Natural killer cell treated with Interleukin-12 subunit alpha and Interleukin-12 subunit beta and Interleukin-15 and Interleukin-18, amount 100 ng/mL, for 72 hours (primary cell): ENCODE data around the gene CCDC9B. TPM values are rescaled to one million over a fixed set of nuclear protein-coding genes. Genes with fewer than 3 reads are reported as not detected.

ENCODE experiments used
- ATAC-seq, 2 donors: fragments of 150-1000 bp; cut with Tn5 transposase in 1 of 2; sonication (Bioruptor Pico), chemical (Tn5 transposase) in 1 of 2; 2 replicates each; pipeline ENCODE4 v1.10.0; 2021
- DNase-seq: peaks from one replicate; pipeline ENCODE4 v3.0.0; 2022; ENCODE audit warnings: low spot score
- H3K27ac Mint-ChIP-seq, 2 donors: 1 replicate in 1 of 2; 2 replicates in 1 of 2; pipeline ENCODE4 v1.8.0; 2022; ENCODE audit warnings: mixed read lengths in 2 of 2, mild to moderate bottlenecking in 1 of 2, moderate library complexity in 1 of 2
- H3K27me3 Mint-ChIP-seq, 2 donors: 1 replicate in 1 of 2; 2 replicates in 1 of 2; pipeline ENCODE4 v1.8.0; 2022; ENCODE audit warnings: mixed read lengths in 2 of 2
- H3K36me3 Mint-ChIP-seq: one replicate; pipeline ENCODE4 v1.8.0; 2022; ENCODE audit warnings: mixed read lengths
- H3K4me1 Mint-ChIP-seq, 2 donors: 1 replicate in 1 of 2; 2 replicates in 1 of 2; pipeline ENCODE4 v1.8.0; 2022; ENCODE audit warnings: low read depth in 2 of 2, mixed read lengths in 2 of 2, mild to moderate bottlenecking in 1 of 2
- H3K4me3 Mint-ChIP-seq: one replicate; pipeline ENCODE4 v1.8.0; 2022; ENCODE audit warnings: mixed read lengths
- H3K9me3 Mint-ChIP-seq: 2 replicates; pipeline ENCODE4 v1.8.0; 2022; ENCODE audit warnings: mixed read lengths
- total RNA-seq, 2 donors: library from RNA; stranded (reverse); gene quantifications; one replicate each; pipeline ENCODE4 v1.2.3, GENCODE V29; 2022

The CCDC9B gene
- total RNA-seq, 2 donors from 2014 or later: 0.29 to 0.47 TPM

- no peak overlapping the region for H3K4me3 Mint-ChIP-seq
- no peaks in the 10 kb centered on the region for H3K27me3 Mint-ChIP-seq
- no peaks in the 10 kb centered on the region for H3K9me3 Mint-ChIP-seq
- peaks cover 14% of the 10 kb centered on the region for H3K36me3 Mint-ChIP-seq
- no peak overlapping the region for H3K27ac Mint-ChIP-seq
- ATAC-seq: no peak
- peaks cover 0 to 3% of the 10 kb centered on the region in 2 donors for H3K4me1 Mint-ChIP-seq
- no peak for DNase-seq
These were observed 42.4 kb downstream of the CCDC9B start for GRCh38 chr15:40298216-40298935.

DNA sequence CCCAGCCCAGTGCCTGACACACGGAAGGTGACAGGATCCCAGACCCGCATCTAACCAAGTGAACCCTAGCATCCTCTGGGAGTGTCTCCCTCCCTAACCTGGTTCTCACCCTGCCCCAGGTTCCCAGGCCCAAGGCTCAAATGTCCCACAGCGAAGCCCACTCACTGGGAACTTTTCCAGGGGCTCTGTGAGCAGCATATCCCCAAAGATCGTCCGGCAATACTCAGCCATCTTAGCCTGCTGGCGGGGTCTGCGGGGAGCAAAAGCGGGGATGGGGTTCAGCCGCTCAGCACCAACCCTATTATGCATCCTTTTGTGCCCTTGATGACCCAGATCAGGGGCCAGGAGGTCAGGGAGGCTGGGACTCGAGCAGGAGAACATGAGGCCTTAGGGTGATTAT is 43.4 kb downstream of the CCDC9B start:
- H3K36me3 Mint-ChIP-seq: peaks cover 14% of the 10 kb centered on the region
- H3K4me1 Mint-ChIP-seq: peaks cover 0 to 2% of the 10 kb centered on the region in 2 donors
- ATAC-seq (no peak), DNase-seq (no peak)
- H3K9me3 Mint-ChIP-seq: no peaks in the 10 kb centered on the region
- no peaks in the 10 kb centered on the region for H3K27me3 Mint-ChIP-seq
- H3K4me3 Mint-ChIP-seq: no peak overlapping the region
- no peak overlapping the region for H3K27ac Mint-ChIP-seq

- DNase-seq (no peak), ATAC-seq (no peak)
- no peaks in the 10 kb centered on the region for H3K9me3 Mint-ChIP-seq
- H3K4me1 Mint-ChIP-seq: peaks cover 0 to 2% of the 10 kb centered on the region in 2 donors
- no peaks in the 10 kb centered on the region for H3K27me3 Mint-ChIP-seq
- no peak overlapping the region for H3K4me3 Mint-ChIP-seq
- H3K27ac Mint-ChIP-seq: no peak overlapping the region
- H3K36me3 Mint-ChIP-seq: peaks cover 14% of the 10 kb centered on the region
These were observed 44.0 kb downstream of the CCDC9B start for GRCh38 chr15:40296561-40297230.

DNA sequence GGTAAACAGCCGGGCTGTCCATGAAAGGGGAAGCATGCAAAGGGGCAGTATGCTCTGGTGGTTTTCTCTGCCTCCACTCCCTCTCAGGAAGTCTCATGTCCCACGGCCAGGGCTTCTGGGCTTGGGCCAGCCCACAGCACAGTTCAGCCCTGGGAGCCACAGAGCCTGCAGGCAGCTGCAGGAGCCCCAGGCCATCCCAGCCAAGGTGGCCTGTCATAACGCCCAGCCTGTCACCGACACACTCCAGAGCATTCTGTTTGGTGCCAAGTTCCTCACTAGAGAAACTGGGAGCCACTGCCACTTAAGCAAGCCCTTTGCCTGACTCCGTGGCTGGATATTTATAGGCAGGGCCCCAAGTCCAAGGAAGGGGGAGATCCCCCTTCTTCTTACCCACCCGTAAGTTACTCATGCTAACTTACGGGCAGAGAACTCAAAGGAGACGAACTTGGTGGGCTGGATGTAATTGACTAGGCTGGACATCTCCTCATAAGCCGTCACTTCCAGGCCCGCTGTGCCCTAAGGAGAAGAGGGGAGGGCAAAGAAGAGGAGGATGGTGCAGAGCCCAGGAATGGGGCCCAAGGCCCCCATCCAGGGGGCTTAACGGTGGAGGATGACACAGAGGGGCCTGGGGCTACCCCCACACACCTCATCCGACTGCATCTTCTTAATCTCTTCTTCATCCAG is 44.7 kb downstream of the CCDC9B start:
- DNase-seq: no peak
- H3K36me3 Mint-ChIP-seq: peaks cover 14% of the 10 kb centered on the region

GRCh38 chr15:40295297-40295696 is 45.4 kb downstream of the CCDC9B start:
- Mint-ChIP-seq H3K36me3 (peaks cover 8% of the 10 kb centered on the region), H3K4me1 (peaks cover 0 to 2% of the 10 kb centered on the region in 2 donors), H3K27me3 (no peaks in the 10 kb centered on the region), H3K27ac (no peak overlapping the region), H3K9me3 (no peaks in the 10 kb centered on the region), H3K4me3 (no peak overlapping the region)
- DNase-seq: no peak
- no peak for ATAC-seq

More for the DNA sequence above, 44.7 kb downstream of the CCDC9B start:
- Mint-ChIP-seq H3K4me1 (peaks cover 0 to 2% of the 10 kb centered on the region in 2 donors), H3K27me3 (no peaks in the 10 kb centered on the region), H3K4me3 (no peak overlapping the region), H3K9me3 (no peaks in the 10 kb centered on the region), H3K27ac (no peak overlapping the region)
- ATAC-seq: no peak

GRCh38 chr15:40293905-40294895 is 46.5 kb downstream of the CCDC9B start:
- ATAC-seq: no peak
- peaks cover 0 to 6% of the 10 kb centered on the region in 2 donors for H3K4me1 Mint-ChIP-seq
- no peak overlapping the region for H3K4me3 Mint-ChIP-seq
- no peak overlapping the region for H3K27ac Mint-ChIP-seq
- peaks cover 2% of the 10 kb centered on the region for H3K36me3 Mint-ChIP-seq
- no peaks in the 10 kb centered on the region for H3K27me3 Mint-ChIP-seq
- no peak for DNase-seq
- H3K9me3 Mint-ChIP-seq: no peaks in the 10 kb centered on the region

DNA sequence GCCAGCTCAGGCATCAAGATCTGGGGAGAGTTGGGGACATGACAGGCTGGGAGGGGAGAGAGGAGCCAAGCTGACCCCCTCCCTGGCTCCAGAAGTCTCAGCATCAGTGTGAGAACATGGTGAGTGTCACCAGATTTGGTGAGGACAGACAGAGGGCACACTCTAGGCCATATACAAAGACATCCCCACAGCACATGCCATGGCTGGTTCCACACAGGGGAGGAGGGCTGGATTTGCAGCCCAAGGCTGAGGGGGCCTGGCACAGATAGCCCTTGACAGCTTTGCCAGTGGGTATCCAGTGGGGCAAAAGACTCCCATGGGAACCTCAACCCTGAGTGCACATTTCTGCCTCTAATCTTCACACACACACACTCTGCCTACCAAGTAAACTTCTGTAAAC is 47.7 kb downstream of the CCDC9B start:
- ATAC-seq (no peak), DNase-seq (no peak)
- H3K4me1 Mint-ChIP-seq: peaks cover 0 to 6% of the 10 kb centered on the region in 2 donors
- no peak overlapping the region for H3K4me3 Mint-ChIP-seq
- H3K27ac Mint-ChIP-seq: peak overlapping the region in 1 of 2 donors; percentile 41
- no peaks in the 10 kb centered on the region for H3K36me3 Mint-ChIP-seq
- no peaks in the 10 kb centered on the region for H3K27me3 Mint-ChIP-seq
- H3K9me3 Mint-ChIP-seq: no peaks in the 10 kb centered on the region

DNA sequence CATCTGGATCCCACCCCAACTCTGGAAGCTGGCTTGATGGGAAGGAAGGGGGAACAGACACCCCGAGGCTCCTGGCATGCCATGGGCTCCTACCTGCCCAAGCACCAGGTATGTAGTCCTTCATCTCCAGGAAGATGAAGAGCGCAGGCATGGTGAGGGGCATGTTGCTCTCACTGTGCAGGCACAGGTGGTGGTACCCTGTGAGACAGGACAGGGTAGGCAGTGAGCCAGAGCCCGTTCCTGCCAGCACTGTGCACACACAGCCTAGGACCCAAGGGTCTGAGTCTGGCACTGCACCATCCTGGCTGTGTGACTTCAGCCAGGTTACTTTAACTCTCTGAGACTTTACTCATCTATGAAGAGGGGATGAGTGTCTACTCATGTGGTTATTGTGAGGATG is 48.5 kb downstream of the CCDC9B start:
- Mint-ChIP-seq H3K27me3 (no peaks in the 10 kb centered on the region), H3K4me3 (no peak overlapping the region), H3K36me3 (no peaks in the 10 kb centered on the region), H3K9me3 (no peaks in the 10 kb centered on the region), H3K4me1 (peaks cover 0 to 6% of the 10 kb centered on the region in 2 donors), H3K27ac (no peak overlapping the region)
- ATAC-seq (no peak), DNase-seq (no peak)

DNA sequence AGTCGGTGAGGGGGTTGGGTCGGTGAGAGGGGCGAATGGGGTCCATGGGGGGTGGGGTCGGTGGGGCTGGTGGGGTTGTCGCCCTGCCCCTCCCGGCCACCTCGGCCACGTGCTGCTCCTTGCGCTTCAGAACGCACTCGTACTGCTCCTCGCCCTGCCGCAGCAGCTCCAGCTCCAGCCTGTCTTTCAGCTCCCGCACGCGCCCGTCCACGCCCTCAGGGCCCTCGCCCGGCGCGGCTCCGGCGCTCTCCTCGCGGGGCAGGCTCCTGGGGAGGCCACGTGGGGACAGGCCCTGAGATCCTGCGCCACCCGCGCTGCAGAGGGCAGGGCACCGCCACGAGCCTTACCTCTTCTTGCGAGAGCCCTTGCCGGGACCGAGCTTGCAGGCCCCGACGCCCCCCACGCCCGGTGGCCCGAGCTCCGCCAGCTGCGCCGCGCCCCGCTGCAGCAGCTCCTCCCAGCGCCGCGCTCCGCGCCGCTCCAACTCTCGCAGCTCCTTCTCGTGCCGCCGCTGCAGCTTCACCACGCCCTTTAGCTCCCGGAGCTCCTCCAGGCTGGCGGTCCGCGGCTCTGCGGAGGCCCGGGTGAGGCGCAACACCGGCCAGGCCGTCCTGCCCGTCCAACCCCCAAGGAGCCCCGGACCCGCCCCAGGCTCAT is 49.7 kb downstream of the CCDC9B start:
- H3K4me3 Mint-ChIP-seq: no peak overlapping the region
- no peak overlapping the region for H3K27ac Mint-ChIP-seq
- H3K4me1 Mint-ChIP-seq: peaks cover 0 to 4% of the 10 kb centered on the region in 2 donors
- H3K9me3 Mint-ChIP-seq: no peaks in the 10 kb centered on the region
- no peaks in the 10 kb centered on the region for H3K27me3 Mint-ChIP-seq
- no peak for DNase-seq
- no peak for ATAC-seq
- no peaks in the 10 kb centered on the region for H3K36me3 Mint-ChIP-seq

GRCh38 chr15:40290545-40290917 is 50.2 kb downstream of the CCDC9B start:
- DNase-seq (no peak), ATAC-seq (no peak)
- peaks cover 0 to 4% of the 10 kb centered on the region in 2 donors for H3K4me1 Mint-ChIP-seq
- no peaks in the 10 kb centered on the region for H3K27me3 Mint-ChIP-seq
- no peak overlapping the region for H3K4me3 Mint-ChIP-seq
- no peak overlapping the region for H3K27ac Mint-ChIP-seq
- H3K36me3 Mint-ChIP-seq: no peaks in the 10 kb centered on the region
- no peaks in the 10 kb centered on the region for H3K9me3 Mint-ChIP-seq

DNA sequence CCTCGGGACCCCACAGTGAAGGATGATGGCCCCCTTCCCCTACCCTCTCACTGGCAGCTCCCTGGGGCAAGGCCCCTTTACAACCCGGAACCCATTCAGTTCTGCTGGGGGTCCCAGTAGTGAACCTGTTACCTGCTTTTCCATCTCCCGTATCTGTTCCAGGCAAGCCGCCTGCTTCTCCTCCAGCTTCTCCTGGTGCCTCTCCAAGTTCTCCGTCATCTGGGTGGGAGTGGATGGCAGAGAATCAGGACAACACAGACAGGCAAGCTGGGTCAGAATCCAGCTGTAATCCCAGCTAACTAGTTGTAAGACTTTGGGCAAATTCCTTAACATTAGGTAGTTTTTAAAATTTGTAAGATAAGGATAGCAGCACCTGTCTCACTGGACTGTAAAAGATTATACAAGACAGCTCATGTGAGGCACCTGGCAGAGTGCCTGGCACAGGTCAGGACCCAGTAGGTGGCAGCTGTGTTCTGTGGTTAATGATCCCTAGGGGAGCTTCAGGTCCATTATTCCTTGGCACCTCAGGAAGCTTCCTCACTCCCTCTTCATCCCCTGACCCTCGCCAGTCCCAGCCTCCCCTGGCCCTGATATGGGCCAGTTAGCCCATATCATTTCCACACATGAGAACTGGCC is 51.5 kb downstream of the CCDC9B start:
- Mint-ChIP-seq H3K27me3 (no peaks in the 10 kb centered on the region), H3K36me3 (no peaks in the 10 kb centered on the region), H3K27ac (no peak overlapping the region)

GRCh38 chr15:40287968-40288367 is 52.8 kb downstream of the CCDC9B start:
- H3K9me3 Mint-ChIP-seq: no peaks in the 10 kb centered on the region
- peak overlapping the region in 1 of 2 donors; percentile 19 for H3K27ac Mint-ChIP-seq
- peaks cover 0 to 4% of the 10 kb centered on the region in 2 donors for H3K4me1 Mint-ChIP-seq
- ATAC-seq (peak in 1 of 2 donors; percentile 16), DNase-seq (no peak)
- no peaks in the 10 kb centered on the region for H3K36me3 Mint-ChIP-seq
- H3K4me3 Mint-ChIP-seq: no peak overlapping the region
- no peaks in the 10 kb centered on the region for H3K27me3 Mint-ChIP-seq

More for the DNA sequence above, 51.5 kb downstream of the CCDC9B start:
- DNase-seq (no peak), ATAC-seq (no peak)
- peaks cover 0 to 4% of the 10 kb centered on the region in 2 donors for H3K4me1 Mint-ChIP-seq
- no peaks in the 10 kb centered on the region for H3K9me3 Mint-ChIP-seq
- no peak overlapping the region for H3K4me3 Mint-ChIP-seq
